ENCODE measurements around the gene LGALS4. TPM values are rescaled to one million over a fixed set of nuclear protein-coding genes. Genes with fewer than 3 reads are reported as not detected.

LGALS4 gene
- total and polyA plus RNA-seq, 2 experiments from 2014 or later: 0.87 TPM; not detected in 1

DNA sequence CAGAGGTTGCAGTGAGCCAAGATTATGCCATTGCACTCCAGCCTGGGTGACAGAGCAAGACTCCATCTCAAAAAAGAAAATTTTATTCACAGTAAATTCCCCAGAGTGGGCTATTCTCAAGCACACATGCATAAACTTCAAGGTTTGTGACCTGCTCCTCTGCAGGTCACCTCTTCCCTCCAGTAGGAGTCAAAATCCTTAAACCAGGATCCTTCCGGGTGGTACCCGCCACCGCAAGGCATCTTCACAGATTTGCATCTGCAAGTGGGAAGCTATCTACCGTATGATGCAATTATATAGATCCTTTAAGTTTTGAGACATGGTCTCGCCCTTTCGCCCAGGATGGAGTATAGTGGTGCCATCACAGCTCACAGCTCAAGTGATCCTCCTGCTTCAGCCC, 21.8 kb upstream of the LGALS4 start (continued):
- TF ChIP-seq, protein P1, sequence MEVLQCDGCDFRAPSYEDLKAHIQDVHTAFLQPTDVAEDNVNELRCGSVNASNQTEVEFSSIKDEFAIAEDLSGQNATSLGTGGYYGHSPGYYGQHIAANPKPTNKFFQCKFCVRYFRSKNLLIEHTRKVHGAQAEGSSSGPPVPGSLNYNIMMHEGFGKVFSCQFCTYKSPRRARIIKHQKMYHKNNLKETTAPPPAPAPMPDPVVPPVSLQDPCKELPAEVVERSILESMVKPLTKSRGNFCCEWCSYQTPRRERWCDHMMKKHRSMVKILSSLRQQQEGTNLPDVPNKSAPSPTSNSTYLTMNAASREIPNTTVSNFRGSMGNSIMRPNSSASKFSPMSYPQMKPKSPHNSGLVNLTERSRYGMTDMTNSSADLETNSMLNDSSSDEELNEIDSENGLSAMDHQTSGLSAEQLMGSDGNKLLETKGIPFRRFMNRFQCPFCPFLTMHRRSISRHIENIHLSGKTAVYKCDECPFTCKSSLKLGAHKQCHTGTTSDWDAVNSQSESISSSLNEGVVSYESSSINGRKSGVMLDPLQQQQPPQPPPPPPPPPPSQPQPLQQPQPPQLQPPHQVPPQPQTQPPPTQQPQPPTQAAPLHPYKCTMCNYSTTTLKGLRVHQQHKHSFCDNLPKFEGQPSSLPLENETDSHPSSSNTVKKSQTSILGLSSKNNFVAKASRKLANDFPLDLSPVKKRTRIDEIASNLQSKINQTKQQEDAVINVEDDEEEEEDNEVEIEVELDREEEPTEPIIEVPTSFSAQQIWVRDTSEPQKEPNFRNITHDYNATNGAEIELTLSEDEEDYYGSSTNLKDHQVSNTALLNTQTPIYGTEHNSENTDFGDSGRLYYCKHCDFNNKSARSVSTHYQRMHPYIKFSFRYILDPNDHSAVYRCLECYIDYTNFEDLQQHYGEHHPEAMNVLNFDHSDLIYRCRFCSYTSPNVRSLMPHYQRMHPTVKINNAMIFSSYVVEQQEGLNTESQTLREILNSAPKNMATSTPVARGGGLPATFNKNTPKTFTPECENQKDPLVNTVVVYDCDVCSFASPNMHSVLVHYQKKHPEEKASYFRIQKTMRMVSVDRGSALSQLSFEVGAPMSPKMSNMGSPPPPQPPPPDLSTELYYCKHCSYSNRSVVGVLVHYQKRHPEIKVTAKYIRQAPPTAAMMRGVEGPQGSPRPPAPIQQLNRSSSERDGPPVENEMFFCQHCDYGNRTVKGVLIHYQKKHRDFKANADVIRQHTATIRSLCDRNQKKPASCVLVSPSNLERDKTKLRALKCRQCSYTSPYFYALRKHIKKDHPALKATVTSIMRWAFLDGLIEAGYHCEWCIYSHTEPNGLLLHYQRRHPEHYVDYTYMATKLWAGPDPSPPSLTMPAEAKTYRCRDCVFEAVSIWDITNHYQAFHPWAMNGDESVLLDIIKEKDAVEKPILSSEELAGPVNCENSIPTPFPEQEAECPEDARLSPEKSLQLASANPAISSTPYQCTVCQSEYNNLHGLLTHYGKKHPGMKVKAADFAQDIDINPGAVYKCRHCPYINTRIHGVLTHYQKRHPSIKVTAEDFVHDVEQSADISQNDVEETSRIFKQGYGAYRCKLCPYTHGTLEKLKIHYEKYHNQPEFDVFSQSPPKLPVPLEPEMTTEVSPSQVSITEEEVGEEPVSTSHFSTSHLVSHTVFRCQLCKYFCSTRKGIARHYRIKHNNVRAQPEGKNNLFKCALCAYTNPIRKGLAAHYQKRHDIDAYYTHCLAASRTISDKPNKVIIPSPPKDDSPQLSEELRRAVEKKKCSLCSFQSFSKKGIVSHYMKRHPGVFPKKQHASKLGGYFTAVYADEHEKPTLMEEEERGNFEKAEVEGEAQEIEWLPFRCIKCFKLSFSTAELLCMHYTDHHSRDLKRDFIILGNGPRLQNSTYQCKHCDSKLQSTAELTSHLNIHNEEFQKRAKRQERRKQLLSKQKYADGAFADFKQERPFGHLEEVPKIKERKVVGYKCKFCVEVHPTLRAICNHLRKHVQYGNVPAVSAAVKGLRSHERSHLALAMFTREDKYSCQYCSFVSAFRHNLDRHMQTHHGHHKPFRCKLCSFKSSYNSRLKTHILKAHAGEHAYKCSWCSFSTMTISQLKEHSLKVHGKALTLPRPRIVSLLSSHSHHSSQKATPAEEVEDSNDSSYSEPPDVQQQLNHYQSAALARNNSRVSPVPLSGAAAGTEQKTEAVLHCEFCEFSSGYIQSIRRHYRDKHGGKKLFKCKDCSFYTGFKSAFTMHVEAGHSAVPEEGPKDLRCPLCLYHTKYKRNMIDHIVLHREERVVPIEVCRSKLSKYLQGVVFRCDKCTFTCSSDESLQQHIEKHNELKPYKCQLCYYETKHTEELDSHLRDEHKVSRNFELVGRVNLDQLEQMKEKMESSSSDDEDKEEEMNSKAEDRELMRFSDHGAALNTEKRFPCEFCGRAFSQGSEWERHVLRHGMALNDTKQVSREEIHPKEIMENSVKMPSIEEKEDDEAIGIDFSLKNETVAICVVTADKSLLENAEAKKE (CRISPR knock-in tag; IDR thresholded peaks at IDR 0.05): no peak
- TF ChIP-seq EZH2phosphoT487 (IDR thresholded peaks at IDR 0.05; ENCODE audit: unreplicated experiment) (no peak), NANOG (IDR thresholded peaks at IDR 0.05; ENCODE audit: borderline replicate concordance) (no peak), JUNB (IDR thresholded peaks at IDR 0.05; ENCODE audit: unreplicated experiment) (no peak), EZH2 (IDR thresholded peaks at IDR 0.05; ENCODE audit: low read depth, unreplicated experiment) (no peak), ZNF331 (CRISPR knock-in tag; IDR thresholded peaks at IDR 0.05; ENCODE audit: low read depth) (no peak)
- TF ChIP-seq, protein P2, sequence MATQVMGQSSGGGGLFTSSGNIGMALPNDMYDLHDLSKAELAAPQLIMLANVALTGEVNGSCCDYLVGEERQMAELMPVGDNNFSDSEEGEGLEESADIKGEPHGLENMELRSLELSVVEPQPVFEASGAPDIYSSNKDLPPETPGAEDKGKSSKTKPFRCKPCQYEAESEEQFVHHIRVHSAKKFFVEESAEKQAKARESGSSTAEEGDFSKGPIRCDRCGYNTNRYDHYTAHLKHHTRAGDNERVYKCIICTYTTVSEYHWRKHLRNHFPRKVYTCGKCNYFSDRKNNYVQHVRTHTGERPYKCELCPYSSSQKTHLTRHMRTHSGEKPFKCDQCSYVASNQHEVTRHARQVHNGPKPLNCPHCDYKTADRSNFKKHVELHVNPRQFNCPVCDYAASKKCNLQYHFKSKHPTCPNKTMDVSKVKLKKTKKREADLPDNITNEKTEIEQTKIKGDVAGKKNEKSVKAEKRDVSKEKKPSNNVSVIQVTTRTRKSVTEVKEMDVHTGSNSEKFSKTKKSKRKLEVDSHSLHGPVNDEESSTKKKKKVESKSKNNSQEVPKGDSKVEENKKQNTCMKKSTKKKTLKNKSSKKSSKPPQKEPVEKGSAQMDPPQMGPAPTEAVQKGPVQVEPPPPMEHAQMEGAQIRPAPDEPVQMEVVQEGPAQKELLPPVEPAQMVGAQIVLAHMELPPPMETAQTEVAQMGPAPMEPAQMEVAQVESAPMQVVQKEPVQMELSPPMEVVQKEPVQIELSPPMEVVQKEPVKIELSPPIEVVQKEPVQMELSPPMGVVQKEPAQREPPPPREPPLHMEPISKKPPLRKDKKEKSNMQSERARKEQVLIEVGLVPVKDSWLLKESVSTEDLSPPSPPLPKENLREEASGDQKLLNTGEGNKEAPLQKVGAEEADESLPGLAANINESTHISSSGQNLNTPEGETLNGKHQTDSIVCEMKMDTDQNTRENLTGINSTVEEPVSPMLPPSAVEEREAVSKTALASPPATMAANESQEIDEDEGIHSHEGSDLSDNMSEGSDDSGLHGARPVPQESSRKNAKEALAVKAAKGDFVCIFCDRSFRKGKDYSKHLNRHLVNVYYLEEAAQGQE (IDR thresholded peaks at IDR 0.05; ENCODE audit: unreplicated experiment): no peak

Data from GM23338 (cell line).